HG03457 (cell line): ENCODE measurements around the gene ADGRD1.

ENCODE experiments used
- ATAC-seq: cut with Tn5 transposase; IDR thresholded peaks from one replicate; pipeline ENCODE4 v1.9.1; 2021; ENCODE audit warnings: moderate number of reproducible peaks; ENCODE audit not compliant: unreplicated experiment

ADGRD1 gene

DNA sequence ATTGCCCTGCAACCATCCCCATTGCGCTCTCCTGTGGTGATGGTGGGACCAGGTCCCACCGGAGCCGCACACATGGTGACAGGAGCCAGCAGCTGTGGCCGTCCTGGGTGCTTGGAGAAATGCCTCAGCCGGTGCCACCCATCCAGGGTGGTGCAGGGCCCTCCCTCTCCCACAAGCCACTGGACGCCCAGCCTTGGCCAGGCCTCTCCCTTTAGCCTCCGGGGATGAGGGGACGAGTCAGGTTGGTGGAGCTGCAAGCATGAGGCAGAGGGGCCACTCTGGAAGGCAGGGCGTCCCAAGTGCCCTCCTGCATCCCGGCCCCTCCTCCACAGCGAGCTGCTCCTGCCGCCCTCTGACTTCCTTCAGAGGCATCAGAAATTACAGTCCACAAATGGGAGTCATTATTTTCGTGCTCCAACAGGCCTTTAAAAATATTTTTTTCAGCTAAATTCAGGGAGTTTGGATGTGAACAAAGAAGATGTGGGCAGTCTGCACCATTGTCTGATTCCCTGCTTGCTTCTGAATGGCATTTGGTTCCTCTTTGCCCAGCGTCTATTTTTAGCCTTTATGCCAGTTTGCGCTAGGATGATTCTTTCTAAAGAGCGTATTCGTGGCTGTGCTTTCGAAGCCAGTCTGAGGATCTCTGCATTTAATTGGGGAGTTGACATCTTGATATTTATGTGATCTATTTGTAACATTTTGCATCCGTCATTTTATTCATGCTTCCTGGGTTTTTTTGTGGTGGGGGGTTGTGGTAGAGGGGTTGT, 189.4 kb downstream of the ADGRD1 start:
- no peak for ATAC-seq

DNA sequence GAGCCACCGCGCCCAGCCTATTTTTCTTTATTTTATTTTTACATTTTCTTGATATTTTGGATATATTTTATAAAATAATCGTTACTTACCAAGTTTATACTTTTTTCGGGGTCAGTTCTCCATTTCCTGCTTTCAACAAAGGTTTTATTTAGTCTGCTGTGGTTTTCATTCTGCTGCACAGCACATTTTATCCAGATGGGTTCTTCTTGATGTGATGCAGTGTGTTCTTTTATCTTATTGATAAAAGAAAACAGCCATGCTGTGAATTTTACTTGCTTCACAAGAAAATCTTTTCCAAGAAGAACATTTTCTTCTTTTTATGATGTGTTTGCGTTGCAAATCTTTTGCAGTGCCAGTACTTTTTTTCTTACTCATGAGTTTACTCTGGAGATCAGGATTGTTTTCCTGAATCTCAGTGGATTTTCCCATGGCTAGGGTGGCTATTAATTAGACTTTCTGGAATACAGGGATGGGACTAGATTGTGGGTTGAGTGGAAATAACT, 192.5 kb downstream of the ADGRD1 start:
- no peak for ATAC-seq

DNA sequence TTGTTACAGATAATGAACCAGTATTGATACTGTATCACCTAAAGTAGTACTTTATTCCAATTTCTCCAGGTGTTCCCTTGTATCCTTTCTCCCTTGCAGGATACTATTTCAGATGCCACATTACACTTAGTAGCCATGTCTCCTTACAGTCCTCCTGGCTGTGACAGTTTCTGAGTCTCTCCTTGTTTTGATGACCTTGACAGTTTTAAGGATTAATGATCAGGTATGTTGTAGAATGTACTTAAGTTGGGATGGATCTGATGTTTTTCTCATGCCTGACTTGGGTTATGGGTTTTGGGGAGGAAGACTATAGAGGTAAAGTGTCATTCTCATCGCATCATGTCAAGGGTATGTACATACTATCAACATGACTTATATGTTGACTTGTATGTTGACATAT, 193.6 kb downstream of the ADGRD1 start:
- no peak for ATAC-seq

DNA sequence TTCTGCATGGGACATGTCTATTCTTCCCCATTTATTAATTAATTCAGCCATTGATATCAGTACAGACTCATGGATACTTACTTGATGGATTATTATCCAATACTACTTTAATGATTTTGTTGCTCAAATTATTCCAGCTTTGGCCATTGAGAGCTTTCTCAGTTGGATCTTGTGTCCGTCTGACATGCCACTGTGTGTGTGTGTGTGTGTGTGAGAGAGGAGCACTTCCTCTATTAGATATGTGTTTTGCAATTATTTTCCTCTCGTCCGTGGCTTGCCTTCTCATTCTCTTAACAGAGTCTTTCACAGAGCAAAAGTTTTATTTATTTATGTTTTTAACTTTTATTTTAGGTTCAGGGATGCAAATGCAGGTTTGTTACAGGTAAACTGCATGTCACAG, 194.2 kb downstream of the ADGRD1 start:
- ATAC-seq, result no peak

DNA sequence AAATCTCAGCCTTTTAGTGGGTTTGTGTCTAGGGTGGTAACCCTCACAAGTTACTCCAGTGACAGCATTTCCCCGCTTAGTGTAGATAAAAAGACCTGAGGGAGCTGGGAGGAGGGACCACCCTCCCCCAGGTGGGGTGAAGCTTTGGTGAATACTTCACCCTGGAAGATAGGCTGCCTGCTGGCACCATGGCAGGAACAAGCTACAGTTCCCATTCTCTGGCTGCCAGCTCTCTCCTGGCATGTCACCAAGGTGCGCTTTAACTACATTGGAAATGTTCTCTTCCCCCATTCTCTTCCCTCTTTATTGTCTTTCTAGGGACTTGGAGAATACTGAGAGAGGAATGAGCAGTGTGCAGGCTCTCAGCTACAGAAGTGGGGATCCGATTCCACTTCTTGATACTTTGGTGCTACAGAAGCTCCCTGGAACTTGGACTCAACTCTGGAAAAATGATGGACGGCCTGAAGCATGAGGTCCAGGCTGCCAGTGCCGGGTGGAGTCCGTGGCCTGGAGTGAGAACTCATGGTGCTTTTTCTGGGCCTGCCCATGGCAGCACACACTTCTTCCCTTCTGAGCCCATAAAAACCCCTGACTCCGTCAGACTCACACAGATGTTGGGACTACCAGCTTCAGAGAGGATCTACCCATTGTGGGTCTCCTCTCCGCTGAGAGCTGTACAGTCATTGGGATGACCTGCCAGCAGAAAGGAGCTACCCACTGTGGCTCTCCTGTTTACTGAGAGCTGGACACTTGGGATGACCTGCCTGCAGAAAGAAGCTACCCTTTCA, 198.0 kb downstream of the ADGRD1 start:
- ATAC-seq, result no peak

DNA sequence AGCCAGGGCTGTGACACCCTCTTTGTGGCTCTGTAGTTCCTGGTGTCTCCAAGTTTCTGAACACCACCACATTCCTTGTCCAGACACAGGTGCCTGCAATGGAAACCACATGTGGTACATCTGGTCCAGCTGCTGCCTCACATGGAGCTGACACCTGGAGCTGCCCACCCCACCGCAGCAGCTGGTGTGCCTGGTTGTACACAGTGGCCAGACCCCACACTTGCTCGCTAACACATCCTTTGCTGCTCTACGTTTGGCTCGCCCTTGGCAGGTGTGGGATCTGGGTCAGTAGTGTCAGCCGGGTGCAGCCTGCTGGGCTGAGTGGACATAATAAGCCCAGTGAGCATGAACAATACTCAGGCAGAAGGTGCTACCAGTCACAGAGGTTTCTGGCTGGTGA, 198.9 kb downstream of the ADGRD1 start:
- no peak for ATAC-seq

DNA sequence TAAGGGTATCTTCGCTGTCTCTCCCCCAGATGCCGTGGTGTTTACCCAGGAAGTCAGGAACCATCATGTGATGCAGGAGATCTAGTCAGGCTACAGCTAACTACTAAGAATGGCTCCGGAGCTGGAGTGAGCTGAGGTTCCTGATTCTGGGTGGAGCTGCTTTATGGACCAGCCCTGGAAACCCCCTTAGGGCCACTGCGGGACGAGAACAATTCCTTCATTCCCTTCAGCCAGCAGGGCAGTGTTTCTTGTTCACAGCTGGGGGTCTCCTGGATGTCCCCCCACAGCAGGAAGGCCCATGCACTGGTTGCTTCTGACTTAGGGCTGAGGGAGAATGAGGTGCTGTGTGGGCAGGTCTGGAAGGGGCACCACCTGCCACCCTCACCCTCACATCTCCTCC, 199.3 kb downstream of the ADGRD1 start:
- ATAC-seq, result no peak

DNA sequence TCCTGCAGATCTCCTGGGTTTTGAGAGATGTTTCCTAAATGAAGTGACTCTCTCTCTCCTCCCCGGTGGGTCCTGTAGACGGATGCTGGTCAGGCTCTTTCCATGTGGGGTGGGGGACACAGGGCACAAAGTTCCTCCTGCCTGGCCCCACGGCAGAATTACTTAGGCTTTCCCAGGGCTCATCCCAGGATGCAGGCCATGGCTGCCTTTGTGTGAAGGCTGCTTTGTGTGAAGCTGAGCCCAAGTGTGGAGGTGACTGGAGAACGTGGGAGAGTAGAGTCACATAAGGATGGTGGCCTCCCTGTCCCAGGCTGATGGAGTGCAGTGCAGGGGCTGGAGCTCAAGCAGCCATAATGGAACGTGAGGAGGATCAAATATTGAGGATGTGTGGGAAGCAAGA, 200.2 kb downstream of the ADGRD1 start:
- no peak for ATAC-seq

DNA sequence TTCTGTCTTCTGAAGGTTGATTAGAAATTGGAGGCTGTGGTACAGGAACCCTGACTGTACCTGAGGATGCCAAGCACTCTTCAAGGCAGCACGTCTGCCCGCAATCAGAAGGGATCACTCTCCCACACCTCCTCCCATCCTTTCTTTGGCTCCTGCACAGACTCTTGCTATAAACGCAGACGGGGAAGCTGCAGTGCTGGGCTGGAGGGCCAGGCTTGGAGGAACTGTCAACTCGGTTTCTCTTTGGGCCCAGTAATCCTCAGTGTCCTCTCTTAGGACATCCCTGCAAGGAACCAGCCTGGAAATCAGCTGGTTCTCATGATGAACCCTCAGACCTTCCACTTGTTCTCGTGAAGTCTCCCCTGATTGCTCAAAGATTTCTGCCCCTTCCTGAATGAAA, 201.4 kb downstream of the ADGRD1 start:
- ATAC-seq, result no peak

DNA sequence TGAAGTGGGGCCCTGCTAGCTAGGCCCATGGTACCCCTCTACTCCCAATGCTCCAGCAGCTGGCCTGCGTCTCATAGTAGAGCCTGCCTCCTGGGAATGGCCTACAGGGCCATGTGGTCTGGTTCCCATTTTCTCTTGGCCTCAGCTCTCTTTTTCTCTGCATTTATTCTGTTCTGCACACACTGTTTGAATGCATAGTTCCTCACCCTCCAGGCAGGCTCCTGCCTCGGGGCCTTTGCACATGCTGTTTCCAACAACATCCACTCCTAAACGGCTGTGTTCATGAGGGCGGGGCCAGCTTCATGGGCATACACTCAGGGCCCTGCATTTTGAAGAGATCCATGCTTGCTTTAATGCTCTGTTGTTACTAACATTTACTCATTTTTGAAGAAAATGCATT, 204.0 kb downstream of the ADGRD1 start:
- ATAC-seq, result no peak

DNA sequence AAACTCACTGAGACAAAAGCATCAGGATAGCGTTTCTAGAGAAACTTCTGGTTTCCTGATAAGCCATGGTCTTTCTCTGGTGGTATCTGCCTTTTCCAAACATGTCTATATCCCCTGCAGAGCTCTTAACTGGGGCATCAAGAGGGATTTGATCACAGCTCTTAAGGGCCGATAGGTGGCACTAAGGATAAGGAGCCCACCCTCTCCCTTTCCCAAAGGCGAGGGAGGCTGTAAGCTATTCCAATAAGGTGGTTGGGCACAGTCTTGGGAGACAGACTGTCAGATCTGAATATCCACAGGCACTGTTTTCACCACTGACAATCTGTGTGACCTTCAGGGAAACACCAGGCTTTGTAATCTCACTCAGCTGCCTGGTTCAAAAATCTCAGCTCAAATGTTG, 206.0 kb downstream of the ADGRD1 start:
- ATAC-seq, result no peak

DNA sequence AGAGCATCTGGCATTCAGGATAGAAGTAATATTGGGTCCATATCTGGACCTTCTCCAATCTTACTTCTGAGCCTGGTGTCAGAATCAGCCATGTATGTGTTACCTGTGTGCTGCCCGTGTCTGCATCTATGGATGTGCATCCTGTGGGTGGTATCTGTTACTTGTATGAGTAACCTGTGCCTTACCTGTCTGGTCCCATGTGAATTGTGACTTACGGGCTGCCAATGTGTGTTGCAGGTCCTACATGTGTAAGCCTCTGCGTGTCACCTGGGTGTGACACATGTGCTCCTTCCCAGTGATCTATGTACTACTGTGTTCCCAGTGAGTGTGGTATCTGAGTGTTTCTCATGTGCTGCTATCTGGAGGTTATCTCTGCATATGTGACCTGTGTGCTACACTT, 208.4 kb downstream of the ADGRD1 start:
- no peak for ATAC-seq

DNA sequence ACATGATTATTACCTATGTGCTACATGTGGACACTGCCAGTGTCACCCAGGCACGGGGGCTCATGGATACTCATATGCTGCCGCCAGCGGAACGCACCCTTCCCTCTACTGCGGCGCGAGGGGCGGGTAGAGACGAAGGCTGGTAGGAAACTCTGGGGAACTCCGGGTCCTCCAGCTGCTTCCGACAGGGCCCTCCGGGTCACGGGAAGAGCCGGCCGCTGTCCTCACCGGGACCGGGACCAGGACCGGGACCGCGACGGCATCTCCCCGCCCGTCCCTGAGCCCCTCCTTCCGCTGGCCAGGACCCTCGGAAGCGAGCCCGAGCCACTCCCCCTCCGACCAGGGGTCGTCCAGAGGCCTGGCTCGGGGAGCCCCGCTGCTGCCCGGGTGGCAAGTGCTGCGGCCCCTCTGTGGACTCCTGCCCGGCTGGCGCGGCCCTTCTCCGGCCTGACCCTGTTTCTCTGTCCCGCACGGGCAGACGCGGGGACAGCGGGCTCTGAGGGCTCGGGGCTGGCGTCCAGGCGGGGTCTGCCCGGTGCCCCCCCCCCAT, 209.6 kb downstream of the ADGRD1 start:
- no peak for ATAC-seq

DNA sequence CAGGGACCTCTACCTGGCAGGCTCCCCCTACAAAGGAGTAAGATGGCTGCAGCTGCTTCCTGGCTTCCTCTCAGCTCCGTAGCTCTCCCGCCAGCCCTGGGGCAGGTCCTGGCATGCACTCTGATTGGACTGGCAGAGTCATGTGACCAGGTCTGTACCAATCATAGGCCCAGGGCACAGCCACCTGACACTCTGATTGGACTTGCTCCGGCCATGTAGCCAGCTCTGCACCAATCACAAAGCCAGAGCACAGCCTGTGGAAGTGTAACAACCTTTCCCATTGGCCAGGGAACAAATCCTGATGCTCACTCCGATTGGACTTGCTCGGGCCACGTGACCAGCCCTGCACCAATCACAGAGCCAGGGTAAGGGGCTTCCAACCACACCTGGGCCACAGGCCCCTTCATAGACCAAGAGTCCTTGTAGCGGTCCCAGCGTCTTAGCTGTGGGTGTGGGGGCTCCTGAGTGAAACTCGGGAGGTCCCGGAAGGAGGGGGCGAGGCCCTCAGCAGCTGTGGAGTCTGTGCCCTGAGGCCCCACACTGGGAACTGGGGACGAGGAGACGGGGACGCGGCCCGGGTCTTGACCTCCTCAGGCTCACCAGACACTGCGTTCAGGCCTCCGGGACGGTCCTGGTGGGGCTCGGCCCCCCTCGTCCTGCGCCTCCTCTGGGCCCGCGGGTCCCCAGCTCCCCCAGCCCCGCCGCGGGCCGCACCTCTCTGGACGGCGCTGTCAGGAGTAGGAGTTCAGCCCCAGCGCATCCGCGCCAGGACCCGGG, 210.6 kb downstream of the ADGRD1 start:
- no peak for ATAC-seq

DNA sequence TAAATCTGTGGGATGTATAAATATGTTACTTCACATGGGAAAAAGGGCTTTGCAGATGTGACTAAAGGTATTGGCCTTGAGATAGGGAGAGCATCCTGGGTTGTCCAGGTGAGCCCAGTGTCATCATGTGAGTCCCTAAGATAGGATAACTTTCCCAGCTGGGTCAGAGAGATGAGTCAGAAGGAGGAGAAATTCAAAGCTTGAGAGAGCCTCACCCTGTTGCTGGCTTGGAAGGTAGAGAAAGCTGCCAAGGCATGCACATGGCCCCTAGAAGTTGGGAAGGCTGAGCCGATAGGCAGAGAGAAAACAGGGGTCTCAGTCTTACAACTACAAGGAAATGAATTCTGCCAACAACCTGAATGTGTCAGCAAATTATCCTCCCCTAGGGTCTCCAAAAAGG, 213.0 kb downstream of the ADGRD1 start:
- ATAC-seq, result no peak

DNA sequence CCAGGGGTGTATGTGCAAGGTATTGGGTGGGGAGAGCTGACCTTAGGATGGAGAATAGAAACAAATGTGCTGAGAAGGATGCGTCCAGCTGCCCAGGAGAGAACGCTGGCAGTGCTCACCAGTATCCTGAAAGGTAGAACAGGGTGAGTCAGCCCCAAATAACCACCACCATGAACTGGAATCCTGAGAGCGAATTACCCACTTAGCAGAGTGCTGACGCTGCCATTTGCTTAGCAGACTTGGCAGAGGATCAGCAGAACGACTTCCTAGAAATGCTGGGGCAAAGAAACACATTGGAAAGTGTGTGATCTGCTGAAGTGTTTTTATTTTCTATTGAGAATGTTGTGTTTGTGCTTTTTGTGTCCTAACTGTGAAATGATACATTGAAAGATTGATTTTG, 213.6 kb downstream of the ADGRD1 start:
- no peak for ATAC-seq

DNA sequence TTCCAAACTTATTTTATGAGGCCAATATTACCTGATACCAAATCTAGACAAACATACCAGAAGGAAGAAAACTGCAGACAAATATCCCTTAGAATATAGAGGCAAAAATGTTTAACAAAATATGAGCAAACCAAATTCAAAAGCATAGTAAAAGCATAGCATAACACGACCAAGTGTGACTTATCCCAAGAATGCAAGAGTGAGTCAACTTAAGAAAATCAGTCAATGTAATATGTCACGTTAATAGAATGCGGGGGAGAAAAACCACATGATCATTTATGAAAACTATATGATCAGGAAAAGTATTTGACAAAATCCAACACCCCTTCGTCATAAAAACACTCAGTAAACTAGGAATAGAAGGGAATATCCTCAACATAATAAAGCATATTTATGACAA, 217.3 kb downstream of the ADGRD1 start:
- ATAC-seq, result no peak

DNA sequence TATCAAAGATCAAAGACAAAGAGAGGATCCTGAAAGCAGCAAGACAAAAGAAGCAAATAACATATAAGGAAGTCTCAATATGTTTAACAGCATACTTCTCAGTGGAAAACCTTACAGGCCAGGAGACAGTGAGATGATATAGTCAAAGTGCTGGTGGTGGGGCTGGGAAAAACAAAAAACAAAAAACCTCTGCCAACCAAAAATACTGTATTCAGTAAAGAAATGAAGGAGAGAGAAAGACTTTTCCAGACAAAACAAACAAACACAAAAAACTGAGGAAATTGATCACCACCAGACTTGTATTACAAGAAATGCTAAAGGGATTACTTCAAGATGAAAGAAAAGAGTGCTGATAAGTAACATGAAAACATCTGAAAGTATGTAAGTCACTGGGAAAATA, 221.2 kb downstream of the ADGRD1 start:
- ATAC-seq, result no peak

DNA sequence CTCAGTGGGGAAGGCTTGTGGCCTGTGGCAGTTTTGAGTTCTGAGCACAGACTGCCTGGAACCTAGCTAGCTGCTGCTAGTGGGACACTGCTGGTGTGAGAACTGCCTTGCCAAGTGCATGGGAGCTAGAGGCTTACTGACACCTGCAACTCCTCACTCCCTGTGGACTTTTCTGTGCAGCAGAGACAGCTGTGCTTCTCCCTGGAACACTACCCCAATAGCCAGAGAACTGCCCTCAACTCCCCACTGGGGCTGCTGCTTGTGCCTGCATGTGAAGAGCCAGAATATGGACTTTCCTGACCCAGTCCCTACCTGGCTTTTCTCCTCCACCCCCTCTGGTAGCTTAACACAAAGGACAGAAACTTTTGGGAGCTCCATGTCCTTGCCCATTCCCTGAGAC, 222.6 kb downstream of the ADGRD1 start:
- no peak for ATAC-seq

DNA sequence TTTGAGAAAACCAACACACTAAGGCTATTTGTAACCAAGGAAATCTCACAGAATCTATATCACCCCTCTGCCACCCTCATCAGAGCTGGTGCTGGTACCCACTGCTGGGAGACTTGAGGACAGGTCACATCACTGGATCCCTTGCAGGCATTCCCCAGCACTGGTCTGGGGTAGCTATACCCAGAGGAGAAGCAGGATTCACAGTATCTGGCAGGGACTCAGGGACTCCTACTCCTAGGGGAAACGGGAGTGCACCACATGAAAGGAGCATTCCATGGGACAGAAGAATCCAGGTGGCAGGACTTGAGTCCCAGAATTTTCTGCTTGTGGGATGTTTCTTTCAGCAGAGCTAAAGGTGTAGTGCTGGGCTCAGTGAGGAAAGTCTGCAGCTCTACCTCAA, 223.2 kb downstream of the ADGRD1 start:
- no peak for ATAC-seq

DNA sequence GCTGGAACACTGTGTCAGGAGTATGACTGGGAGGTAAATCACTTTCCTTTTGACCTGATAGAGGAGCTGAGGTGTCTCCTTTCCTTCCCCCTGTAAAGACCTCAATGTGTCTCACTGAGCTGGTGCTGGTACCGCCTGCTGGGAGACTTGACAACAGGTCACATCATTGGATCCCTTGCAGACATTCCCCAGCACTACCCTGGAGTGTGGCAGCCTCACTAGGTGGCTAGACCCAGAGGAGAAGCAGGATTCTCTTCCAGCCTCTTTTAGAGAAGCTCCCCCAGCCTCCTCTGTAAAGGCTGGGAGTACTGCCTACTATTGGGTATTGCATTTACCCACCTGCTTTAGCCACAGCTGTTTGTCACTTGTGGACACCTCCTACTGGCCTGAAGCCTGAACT, 223.9 kb downstream of the ADGRD1 start:
- ATAC-seq, result no peak
